Measurements from ENCODE around the gene KIRREL2.

The KIRREL2 gene

GRCh38 chr19:35913589-35913988 lies 56.9 kb downstream of the KIRREL2 start:
- Histone ChIP-seq H3K4me3 (ENCODE audit: low read length) (no peak overlapping the region), H3K9ac (ENCODE audit: low read length) (no peak overlapping the region), H3K9me3 (ENCODE audit: control insufficient read depth, low read length) (no peaks in the 10 kb centered on the region), H3K27me3 (replicated peaks; ENCODE audit: control insufficient read depth, insufficient read depth, low read length) (peaks cover 4% of the 10 kb centered on the region), H3K36me3 (ENCODE audit: control insufficient read depth, insufficient read depth, low read length, severe bottlenecking) (no peaks in the 10 kb centered on the region), H3K4me1 (ENCODE audit: control insufficient read depth, insufficient read depth, low read length) (peaks cover 3% of the 10 kb centered on the region)
- DNase-seq (ENCODE audit: low read depth) = no peak

DNA sequence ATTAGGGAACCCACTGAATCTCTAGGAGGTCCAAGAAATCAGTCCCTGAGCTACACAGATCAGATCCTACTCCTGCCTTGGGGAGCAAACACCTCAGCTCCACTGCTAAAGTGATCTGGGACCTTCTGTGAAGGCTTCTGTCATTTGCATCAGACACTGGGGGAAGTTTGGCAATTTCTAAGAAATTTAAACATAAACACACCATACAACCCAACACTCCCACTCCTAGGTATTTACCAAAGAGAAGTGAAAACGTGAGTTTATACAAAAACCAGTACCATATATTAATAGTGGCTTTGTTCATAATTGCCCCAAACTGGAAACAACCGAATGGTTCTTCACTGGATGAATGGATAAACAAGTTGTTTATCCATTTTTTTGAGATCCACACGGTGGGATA lies 58.7 kb downstream of the KIRREL2 start:
- H3K36me3 ChIP-seq (ENCODE audit: control insufficient read depth, insufficient read depth, low read length, severe bottlenecking) = no peaks in the 10 kb centered on the region
- H3K4me1 ChIP-seq (ENCODE audit: control insufficient read depth, insufficient read depth, low read length) = peaks cover 3% of the 10 kb centered on the region
- H3K27me3 ChIP-seq (replicated peaks; ENCODE audit: control insufficient read depth, insufficient read depth, low read length) = peaks cover 4% of the 10 kb centered on the region
- no peak overlapping the region for H3K4me3 ChIP-seq (ENCODE audit: low read length)
- H3K9ac ChIP-seq (ENCODE audit: low read length) = no peak overlapping the region
- no peaks in the 10 kb centered on the region for H3K9me3 ChIP-seq (ENCODE audit: control insufficient read depth, low read length)
- no peak for DNase-seq (ENCODE audit: low read depth)
